GM12878 (cell line): ENCODE data around the gene COL23A1. TPM values are rescaled to one million over a fixed set of nuclear protein-coding genes. Genes with fewer than 3 reads are reported as not detected.

ENCODE experiments used
- ATAC-seq: fragments of 200-7000 bp; cut with Tn5 transposase; 3 replicates; pipeline ENCODE4 v1.9.1; 2020; ENCODE audit warnings: mild to moderate bottlenecking, moderate library complexity
- BruUV-seq: library from RNA; stranded (reverse); fragments of 400-500 nt; replicated peaks from 2 replicates; lab custom pipeline; 2021; lab: Mats Ljungman, UMichigan
- CTCF ChIA-PET: fragments of 300-600 bp; sonication (Branson Sonifier 250); formaldehyde crosslinking; extraction: SDS; loops from one replicate; lab custom pipeline; 2021; ENCODE audit warnings: inconsistent platforms; lab: Yijun Ruan, JAX
- POLR2A ChIA-PET: fragments of 350-600 bp; formaldehyde crosslinking; extraction: SDS; loops from one replicate; lab custom pipeline; 2021; ENCODE audit warnings: inconsistent platforms; lab: Charles Lee
- RAD21 ChIA-PET: fragments of 300-600 bp; sonication (Branson Sonifier 250); formaldehyde crosslinking; loops from one replicate; lab custom pipeline; 2023; ENCODE audit warnings: antibody characterized with exemption; ENCODE audit not compliant: unreplicated experiment; lab: Charles Lee
- SMC1A ChIA-PET: fragments of 300-600 bp; sonication (Branson Sonifier 250); formaldehyde crosslinking; loops from one replicate; lab custom pipeline; 2023; ENCODE audit not compliant: unreplicated experiment, uncharacterized antibody; lab: Charles Lee
- DNase-seq: peaks from one replicate; pipeline ENCODE4 v3.0.0-alpha.2; 2011; ENCODE audit warnings: low read depth, low spot score
- FAIRE-seq: peaks from 3 replicates; lab custom pipeline; 2011; peaks lifted over from hg19 to GRCh38; lab: Jason Lieb, UNC
- H2AFZ ChIP-seq: 2 replicates; pipeline ENCODE4 v1.6.0; 2011; ENCODE audit warnings: low read depth, low read length, control low read depth; ENCODE audit not compliant: control insufficient read depth
- H3K27ac ChIP-seq: 2 replicates; pipeline ENCODE4 v1.5.1; 2011; ENCODE audit warnings: control low read depth; ENCODE audit not compliant: control insufficient read depth, insufficient read depth
- H3K27me3 ChIP-seq, 2 experiments: replicated peaks in 1 of 2; 2 replicates each; pipeline versions ENCODE4 v1.6.0 to v1.6.1; 2011; ENCODE audit warnings: low read length in 1 of 2; ENCODE audit not compliant: control insufficient read depth in 2 of 2, insufficient read depth in 2 of 2
- H3K36me3 ChIP-seq, 2 experiments: 2 replicates each; pipeline ENCODE4 v1.5.1; 2011; ENCODE audit warnings: low read length in 1 of 2; ENCODE audit not compliant: control insufficient read depth in 2 of 2, insufficient read depth in 2 of 2
- H3K4me1 ChIP-seq: 2 replicates; pipeline ENCODE4 v1.6.1; 2011; ENCODE audit warnings: mild to moderate bottlenecking, low read length, moderate library complexity, mixed read lengths; ENCODE audit not compliant: control insufficient read depth, insufficient read depth
- H3K4me2 ChIP-seq: 2 replicates; pipeline ENCODE4 v1.6.0; 2011; ENCODE audit warnings: control low read depth; ENCODE audit not compliant: control insufficient read depth, insufficient read depth
- H3K4me3 ChIP-seq: fragments of 200-600 bp; sonication (generic); 2 replicates; pipeline ENCODE4 v1.5.1; 2016
- H3K79me2 ChIP-seq: 2 replicates; pipeline ENCODE4 v1.6.0; 2011; ENCODE audit warnings: low read length; ENCODE audit not compliant: control insufficient read depth, insufficient read depth
- H3K9ac ChIP-seq: 2 replicates; pipeline ENCODE4 v1.8.0; 2011; ENCODE audit warnings: low read length, control low read depth, mixed read lengths; ENCODE audit not compliant: control insufficient read depth, insufficient read depth
- H3K9me3 ChIP-seq: replicated peaks from 3 replicates; pipeline ENCODE4 v1.5.1; 2011; ENCODE audit warnings: mild to moderate bottlenecking, low read length; ENCODE audit not compliant: control insufficient read depth, insufficient read depth
- H4K20me1 ChIP-seq: 2 replicates; pipeline ENCODE4 v1.6.0; 2011; ENCODE audit not compliant: control insufficient read depth, insufficient read depth
- IRF4 ChIP-seq: IDR thresholded peaks from 2 replicates; pipeline ENCODE4 v1.6.1; 2011; ENCODE audit warnings: low read depth, low read length
- JUNB ChIP-seq: IDR thresholded peaks from 2 replicates; pipeline ENCODE4 v1.6.1; 2016; ENCODE audit warnings: antibody characterized with exemption, mild to moderate bottlenecking
- MEF2A ChIP-seq: IDR thresholded peaks from 2 replicates; pipeline ENCODE4 v1.6.1; 2011; ENCODE audit warnings: low read depth, mild to moderate bottlenecking, low read length, moderate library complexity; ENCODE audit not compliant: insufficient read depth
- RAD21 ChIP-seq: IDR thresholded peaks from 2 replicates; pipeline ENCODE4 v1.6.1; 2011; ENCODE audit warnings: mild to moderate bottlenecking, low read depth, low read length, moderate library complexity; ENCODE audit not compliant: insufficient read depth
- SRF ChIP-seq, 2 experiments: IDR thresholded peaks; 2 replicates each; pipeline ENCODE4 v1.6.1; 2011; ENCODE audit warnings: low read depth in 2 of 2, low read length in 2 of 2, mild to moderate bottlenecking in 1 of 2, moderate library complexity in 1 of 2
- ZNF207 ChIP-seq: fragments of 450-650 bp; IDR thresholded peaks from 2 replicates; pipeline ENCODE4 v1.6.1; 2014; ENCODE audit warnings: antibody characterized with exemption, mild to moderate bottlenecking, borderline replicate concordance
- WGBS: methylation state at CpG from one replicate; pipeline ENCODE4 v1.1.6; 2016; ENCODE audit warnings: low lambda C conversion rate; ENCODE audit not compliant: insufficient replicate concordance, insufficient coverage; ENCODE audit errors: missing lambda C conversion rate; 5-methylcytosine and 5-hydroxymethylcytosine counted together
- in situ Hi-C: fragments of 300-500 bp; cut with MboI; formaldehyde crosslinking; loops from 9 replicates; pipeline ENCODE4 v1.14.3; 2018; ENCODE audit warnings: mixed read lengths
- intact Hi-C: fragments of 100-400 bp; cut with micrococcal nuclease; formaldehyde crosslinking; loops from one replicate; pipeline ENCODE4 v1.14.2; 2022; ENCODE audit not compliant: unreplicated experiment
- polyA plus RNA-seq, 11 experiments: library from polyadenylated mRNA; depleted of rRNA in 4 of 11; unstranded in 6 of 11; stranded (reverse) in 5 of 11; fragments of >200 nt; fragmentation: Nextera tagmentation in 4 of 11; fragmentation: Illumina TruSeq in 1 of 11; extraction: Ambion mirVana in 4 of 11; extraction: Trizol in 1 of 11; gene quantifications; 1 replicate in 1 of 11; 2 replicates in 10 of 11; pipeline versions ENCODE4 v1.2.1 to v1.2.3, GENCODE V29; 2011 to 2016; ENCODE audit warnings: inconsistent platforms in 2 of 11, missing spikeins in 2 of 11, low read depth in 1 of 11
- total RNA-seq, 4 experiments: library from RNA; depleted of rRNA in 3 of 4; stranded (reverse); fragments of >200 nt in 3 of 4; fragmentation: Illumina TruSeq in 1 of 4; extraction: Trizol in 1 of 4; gene quantifications; 2 replicates each; pipeline versions ENCODE4 v1.2.1 to v1.2.3, GENCODE V29; 2013 to 2021
- TF ChIP-seq, protein P1 (sequence below): fragments of 450-650 bp; IDR thresholded peaks from 2 replicates; pipeline ENCODE4 v1.6.1; 2017; ENCODE audit warnings: mild to moderate bottlenecking
- TF ChIP-seq, protein P2 (sequence below): fragments of 450-650 bp; IDR thresholded peaks from 2 replicates; pipeline ENCODE4 v1.6.1; 2017; ENCODE audit warnings: mild to moderate bottlenecking, moderate library complexity
- TF ChIP-seq, protein P3 (sequence below): IDR thresholded peaks from 2 replicates; pipeline ENCODE4 v1.6.1; 2012; ENCODE audit warnings: low read length, inconsistent platforms
- TF ChIP-seq, protein P4 (sequence below): fragments of 450-650 bp; IDR thresholded peaks from 2 replicates; pipeline ENCODE4 v1.6.1; 2017; ENCODE audit warnings: mild to moderate bottlenecking, moderate library complexity
- TF ChIP-seq, protein P5 (sequence below): IDR thresholded peaks from 2 replicates; pipeline ENCODE4 v1.6.1; 2011; ENCODE audit warnings: mild to moderate bottlenecking, low read depth, low read length, moderate library complexity; ENCODE audit not compliant: insufficient replicate concordance

COL23A1 gene
- total and polyA plus RNA-seq, 10 of the 15 experiments (the other 5 are each of a cell fraction or from before 2014, with no cell fraction given): 0.03 to 0.83 (median 0.09) TPM; not detected in 5

DNA sequence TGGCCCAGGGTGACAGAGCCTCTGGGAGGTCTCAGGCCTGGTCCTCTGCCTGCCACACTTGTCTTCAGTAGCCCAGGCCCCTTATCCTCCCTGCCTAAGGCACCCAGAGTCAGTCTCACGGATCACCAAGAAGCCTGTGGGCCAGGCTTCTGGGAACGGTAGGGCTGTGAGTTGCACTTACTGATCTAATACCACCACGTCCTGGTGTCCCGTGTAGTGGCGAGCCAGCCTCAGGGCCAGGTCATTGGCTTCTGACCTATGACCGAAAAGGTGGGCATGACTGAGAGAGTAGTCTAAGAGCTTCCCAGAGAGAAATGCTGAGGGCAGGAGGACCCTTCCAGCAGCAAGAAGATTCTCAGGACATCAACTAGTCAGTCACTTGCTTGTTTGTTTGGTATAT is 365.0 kb downstream of the COL23A1 start:
- in situ Hi-C loops: no loop called here
- no TSS peak for BruUV-seq
- no peak for TF ChIP-seq JUNB
- TF ChIP-seq, protein P1, sequence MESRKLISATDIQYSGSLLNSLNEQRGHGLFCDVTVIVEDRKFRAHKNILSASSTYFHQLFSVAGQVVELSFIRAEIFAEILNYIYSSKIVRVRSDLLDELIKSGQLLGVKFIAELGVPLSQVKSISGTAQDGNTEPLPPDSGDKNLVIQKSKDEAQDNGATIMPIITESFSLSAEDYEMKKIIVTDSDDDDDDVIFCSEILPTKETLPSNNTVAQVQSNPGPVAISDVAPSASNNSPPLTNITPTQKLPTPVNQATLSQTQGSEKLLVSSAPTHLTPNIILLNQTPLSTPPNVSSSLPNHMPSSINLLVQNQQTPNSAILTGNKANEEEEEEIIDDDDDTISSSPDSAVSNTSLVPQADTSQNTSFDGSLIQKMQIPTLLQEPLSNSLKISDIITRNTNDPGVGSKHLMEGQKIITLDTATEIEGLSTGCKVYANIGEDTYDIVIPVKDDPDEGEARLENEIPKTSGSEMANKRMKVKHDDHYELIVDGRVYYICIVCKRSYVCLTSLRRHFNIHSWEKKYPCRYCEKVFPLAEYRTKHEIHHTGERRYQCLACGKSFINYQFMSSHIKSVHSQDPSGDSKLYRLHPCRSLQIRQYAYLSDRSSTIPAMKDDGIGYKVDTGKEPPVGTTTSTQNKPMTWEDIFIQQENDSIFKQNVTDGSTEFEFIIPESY: no peak
- TF ChIP-seq, protein P2, sequence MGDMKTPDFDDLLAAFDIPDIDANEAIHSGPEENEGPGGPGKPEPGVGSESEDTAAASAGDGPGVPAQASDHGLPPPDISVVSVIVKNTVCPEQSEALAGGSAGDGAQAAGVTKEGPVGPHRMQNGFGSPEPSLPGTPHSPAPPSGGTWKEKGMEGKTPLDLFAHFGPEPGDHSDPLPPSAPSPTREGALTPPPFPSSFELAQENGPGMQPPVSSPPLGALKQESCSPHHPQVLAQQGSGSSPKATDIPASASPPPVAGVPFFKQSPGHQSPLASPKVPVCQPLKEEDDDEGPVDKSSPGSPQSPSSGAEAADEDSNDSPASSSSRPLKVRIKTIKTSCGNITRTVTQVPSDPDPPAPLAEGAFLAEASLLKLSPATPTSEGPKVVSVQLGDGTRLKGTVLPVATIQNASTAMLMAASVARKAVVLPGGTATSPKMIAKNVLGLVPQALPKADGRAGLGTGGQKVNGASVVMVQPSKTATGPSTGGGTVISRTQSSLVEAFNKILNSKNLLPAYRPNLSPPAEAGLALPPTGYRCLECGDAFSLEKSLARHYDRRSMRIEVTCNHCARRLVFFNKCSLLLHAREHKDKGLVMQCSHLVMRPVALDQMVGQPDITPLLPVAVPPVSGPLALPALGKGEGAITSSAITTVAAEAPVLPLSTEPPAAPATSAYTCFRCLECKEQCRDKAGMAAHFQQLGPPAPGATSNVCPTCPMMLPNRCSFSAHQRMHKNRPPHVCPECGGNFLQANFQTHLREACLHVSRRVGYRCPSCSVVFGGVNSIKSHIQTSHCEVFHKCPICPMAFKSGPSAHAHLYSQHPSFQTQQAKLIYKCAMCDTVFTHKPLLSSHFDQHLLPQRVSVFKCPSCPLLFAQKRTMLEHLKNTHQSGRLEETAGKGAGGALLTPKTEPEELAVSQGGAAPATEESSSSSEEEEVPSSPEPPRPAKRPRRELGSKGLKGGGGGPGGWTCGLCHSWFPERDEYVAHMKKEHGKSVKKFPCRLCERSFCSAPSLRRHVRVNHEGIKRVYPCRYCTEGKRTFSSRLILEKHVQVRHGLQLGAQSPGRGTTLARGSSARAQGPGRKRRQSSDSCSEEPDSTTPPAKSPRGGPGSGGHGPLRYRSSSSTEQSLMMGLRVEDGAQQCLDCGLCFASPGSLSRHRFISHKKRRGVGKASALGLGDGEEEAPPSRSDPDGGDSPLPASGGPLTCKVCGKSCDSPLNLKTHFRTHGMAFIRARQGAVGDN: no peak
- no peak for TF ChIP-seq RAD21
- TF ChIP-seq, protein P3, sequence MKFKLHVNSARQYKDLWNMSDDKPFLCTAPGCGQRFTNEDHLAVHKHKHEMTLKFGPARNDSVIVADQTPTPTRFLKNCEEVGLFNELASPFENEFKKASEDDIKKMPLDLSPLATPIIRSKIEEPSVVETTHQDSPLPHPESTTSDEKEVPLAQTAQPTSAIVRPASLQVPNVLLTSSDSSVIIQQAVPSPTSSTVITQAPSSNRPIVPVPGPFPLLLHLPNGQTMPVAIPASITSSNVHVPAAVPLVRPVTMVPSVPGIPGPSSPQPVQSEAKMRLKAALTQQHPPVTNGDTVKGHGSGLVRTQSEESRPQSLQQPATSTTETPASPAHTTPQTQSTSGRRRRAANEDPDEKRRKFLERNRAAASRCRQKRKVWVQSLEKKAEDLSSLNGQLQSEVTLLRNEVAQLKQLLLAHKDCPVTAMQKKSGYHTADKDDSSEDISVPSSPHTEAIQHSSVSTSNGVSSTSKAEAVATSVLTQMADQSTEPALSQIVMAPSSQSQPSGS: no peak
- TF ChIP-seq, protein P4, sequence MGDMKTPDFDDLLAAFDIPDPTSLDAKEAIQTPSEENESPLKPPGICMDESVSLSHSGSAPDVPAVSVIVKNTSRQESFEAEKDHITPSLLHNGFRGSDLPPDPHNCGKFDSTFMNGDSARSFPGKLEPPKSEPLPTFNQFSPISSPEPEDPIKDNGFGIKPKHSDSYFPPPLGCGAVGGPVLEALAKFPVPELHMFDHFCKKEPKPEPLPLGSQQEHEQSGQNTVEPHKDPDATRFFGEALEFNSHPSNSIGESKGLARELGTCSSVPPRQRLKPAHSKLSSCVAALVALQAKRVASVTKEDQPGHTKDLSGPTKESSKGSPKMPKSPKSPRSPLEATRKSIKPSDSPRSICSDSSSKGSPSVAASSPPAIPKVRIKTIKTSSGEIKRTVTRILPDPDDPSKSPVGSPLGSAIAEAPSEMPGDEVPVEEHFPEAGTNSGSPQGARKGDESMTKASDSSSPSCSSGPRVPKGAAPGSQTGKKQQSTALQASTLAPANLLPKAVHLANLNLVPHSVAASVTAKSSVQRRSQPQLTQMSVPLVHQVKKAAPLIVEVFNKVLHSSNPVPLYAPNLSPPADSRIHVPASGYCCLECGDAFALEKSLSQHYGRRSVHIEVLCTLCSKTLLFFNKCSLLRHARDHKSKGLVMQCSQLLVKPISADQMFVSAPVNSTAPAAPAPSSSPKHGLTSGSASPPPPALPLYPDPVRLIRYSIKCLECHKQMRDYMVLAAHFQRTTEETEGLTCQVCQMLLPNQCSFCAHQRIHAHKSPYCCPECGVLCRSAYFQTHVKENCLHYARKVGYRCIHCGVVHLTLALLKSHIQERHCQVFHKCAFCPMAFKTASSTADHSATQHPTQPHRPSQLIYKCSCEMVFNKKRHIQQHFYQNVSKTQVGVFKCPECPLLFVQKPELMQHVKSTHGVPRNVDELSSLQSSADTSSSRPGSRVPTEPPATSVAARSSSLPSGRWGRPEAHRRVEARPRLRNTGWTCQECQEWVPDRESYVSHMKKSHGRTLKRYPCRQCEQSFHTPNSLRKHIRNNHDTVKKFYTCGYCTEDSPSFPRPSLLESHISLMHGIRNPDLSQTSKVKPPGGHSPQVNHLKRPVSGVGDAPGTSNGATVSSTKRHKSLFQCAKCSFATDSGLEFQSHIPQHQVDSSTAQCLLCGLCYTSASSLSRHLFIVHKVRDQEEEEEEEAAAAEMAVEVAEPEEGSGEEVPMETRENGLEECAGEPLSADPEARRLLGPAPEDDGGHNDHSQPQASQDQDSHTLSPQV: no peak
- TF ChIP-seq, protein P5, sequence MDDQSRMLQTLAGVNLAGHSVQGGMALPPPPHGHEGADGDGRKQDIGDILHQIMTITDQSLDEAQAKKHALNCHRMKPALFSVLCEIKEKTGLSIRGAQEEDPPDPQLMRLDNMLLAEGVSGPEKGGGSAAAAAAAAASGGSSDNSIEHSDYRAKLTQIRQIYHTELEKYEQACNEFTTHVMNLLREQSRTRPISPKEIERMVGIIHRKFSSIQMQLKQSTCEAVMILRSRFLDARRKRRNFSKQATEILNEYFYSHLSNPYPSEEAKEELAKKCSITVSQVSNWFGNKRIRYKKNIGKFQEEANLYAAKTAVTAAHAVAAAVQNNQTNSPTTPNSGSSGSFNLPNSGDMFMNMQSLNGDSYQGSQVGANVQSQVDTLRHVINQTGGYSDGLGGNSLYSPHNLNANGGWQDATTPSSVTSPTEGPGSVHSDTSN: no peak
- no peak for TF ChIP-seq MEF2A
- TF ChIP-seq SRF (IDR thresholded peaks at IDR 0.05; ENCODE audit: low read depth in 2 of 2, low read length in 2 of 2): no peak
- no peak for TF ChIP-seq ZNF207
- TF ChIP-seq IRF4: no peak

More for the DNA sequence above, 365.0 kb downstream of the COL23A1 start:
- peaks cover 8% of the 10 kb centered on the region for H3K79me2 ChIP-seq
- no peaks in the 10 kb centered on the region for H3K4me1 ChIP-seq
- H2AFZ ChIP-seq: no peak overlapping the region
- POLR2A ChIA-PET: no interaction called here
- SMC1A ChIA-PET: no interaction called here
- H3K9me3 ChIP-seq: no peaks in the 10 kb centered on the region
- CTCF ChIA-PET: interaction anchor here (1.7 kb wide), 1 partner anchor 10 kb away, joined by 6 read pairs; no protein-coding TSS in a partner anchor
- no peak overlapping the region for H3K4me2 ChIP-seq
- no peak for DNase-seq
- H3K9ac ChIP-seq: no peak overlapping the region
- WGBS: 100% methylated on average over 6 of the region's 6 CpGs
- no peaks in the 10 kb centered on the region for H4K20me1 ChIP-seq
- no peaks in the 10 kb centered on the region for H3K27me3 ChIP-seq
- no peak overlapping the region for H3K4me3 ChIP-seq
- intact Hi-C loops: no loop called here
- no peak for FAIRE-seq
- no peak overlapping the region for H3K27ac ChIP-seq
- no peak for ATAC-seq
- H3K36me3 ChIP-seq: peaks cover 4 to 16% of the 10 kb centered on the region in 2 experiments; a peak in 3 of 4 replicates
- RAD21 ChIA-PET: no interaction called here
